GM12864 (cell line): ENCODE measurements around the gene IFNB1.

Source experiments
- DNase-seq: peaks from one replicate; pipeline ENCODE4 v3.0.0-alpha.2; 2011; ENCODE audit warnings: low read depth
- H3K4me3 ChIP-seq: 2 replicates; pipeline ENCODE4 v1.5.1; 2011; ENCODE audit warnings: mild to moderate bottlenecking, low read depth, low read length, control low read depth
- TF ChIP-seq, protein P1 (sequence below): IDR thresholded peaks from 2 replicates; pipeline ENCODE4 v1.5.1; 2011; ENCODE audit warnings: low read depth, mild to moderate bottlenecking, moderate library complexity, low read length, control low read depth, inconsistent platforms; ENCODE audit errors: missing control alignments

Gene IFNB1

DNA sequence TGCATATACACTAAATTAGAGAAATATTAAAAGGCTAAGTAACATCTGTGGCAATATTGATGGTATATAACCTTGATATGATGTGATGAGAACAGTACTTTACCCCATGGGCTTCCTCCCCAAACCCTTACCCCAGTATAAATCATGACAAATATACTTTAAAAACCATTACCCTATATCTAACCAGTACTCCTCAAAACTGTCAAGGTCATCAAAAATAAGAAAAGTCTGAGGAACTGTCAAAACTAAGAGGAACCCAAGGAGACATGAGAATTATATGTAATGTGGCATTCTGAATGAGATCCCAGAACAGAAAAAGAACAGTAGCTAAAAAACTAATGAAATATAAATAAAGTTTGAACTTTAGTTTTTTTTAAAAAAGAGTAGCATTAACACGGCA is 7.3 kb upstream of the IFNB1 start:
- no peak for DNase-seq
- H3K4me3 ChIP-seq = no peak overlapping the region
- TF ChIP-seq, protein P1, sequence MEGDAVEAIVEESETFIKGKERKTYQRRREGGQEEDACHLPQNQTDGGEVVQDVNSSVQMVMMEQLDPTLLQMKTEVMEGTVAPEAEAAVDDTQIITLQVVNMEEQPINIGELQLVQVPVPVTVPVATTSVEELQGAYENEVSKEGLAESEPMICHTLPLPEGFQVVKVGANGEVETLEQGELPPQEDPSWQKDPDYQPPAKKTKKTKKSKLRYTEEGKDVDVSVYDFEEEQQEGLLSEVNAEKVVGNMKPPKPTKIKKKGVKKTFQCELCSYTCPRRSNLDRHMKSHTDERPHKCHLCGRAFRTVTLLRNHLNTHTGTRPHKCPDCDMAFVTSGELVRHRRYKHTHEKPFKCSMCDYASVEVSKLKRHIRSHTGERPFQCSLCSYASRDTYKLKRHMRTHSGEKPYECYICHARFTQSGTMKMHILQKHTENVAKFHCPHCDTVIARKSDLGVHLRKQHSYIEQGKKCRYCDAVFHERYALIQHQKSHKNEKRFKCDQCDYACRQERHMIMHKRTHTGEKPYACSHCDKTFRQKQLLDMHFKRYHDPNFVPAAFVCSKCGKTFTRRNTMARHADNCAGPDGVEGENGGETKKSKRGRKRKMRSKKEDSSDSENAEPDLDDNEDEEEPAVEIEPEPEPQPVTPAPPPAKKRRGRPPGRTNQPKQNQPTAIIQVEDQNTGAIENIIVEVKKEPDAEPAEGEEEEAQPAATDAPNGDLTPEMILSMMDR = no peak

DNA sequence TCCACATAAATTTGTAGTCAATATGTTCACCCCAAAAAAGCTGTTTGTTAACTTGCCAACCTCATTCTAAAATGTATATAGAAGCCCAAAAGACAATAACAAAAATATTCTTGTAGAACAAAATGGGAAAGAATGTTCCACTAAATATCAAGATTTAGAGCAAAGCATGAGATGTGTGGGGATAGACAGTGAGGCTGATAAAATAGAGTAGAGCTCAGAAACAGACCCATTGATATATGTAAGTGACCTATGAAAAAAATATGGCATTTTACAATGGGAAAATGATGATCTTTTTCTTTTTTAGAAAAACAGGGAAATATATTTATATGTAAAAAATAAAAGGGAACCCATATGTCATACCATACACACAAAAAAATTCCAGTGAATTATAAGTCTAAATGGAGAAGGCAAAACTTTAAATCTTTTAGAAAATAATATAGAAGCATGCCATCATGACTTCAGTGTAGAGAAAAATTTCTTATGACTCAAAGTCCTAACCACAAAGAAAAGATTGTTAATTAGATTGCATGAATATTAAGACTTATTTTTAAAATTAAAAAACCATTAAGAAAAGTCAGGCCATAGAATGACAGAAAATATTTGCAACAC is 6.6 kb upstream of the IFNB1 start:
- no peak overlapping the region for H3K4me3 ChIP-seq
- DNase-seq = no peak
- TF ChIP-seq, protein P1 = no peak

DNA sequence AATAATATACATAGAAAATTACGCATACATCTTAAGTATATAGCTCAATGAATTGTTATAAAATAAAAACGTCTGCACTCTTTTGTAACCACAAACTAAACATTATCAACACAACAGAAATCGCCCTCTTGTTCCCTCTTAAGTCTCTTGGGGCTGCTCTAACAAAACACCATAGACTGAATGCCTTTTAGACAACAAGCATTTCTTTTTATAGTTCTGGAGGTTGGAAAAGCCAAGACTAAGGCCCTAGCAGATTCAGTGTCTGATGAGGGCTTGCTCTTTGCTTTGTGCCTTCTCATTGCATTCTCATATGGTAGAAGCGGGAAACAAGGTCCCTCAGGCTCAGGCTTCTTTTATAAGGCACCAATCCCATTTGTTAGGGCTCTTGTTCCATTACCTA is 4.9 kb upstream of the IFNB1 start:
- no peak for DNase-seq
- no peak overlapping the region for H3K4me3 ChIP-seq
- TF ChIP-seq, protein P1 = no peak

DNA sequence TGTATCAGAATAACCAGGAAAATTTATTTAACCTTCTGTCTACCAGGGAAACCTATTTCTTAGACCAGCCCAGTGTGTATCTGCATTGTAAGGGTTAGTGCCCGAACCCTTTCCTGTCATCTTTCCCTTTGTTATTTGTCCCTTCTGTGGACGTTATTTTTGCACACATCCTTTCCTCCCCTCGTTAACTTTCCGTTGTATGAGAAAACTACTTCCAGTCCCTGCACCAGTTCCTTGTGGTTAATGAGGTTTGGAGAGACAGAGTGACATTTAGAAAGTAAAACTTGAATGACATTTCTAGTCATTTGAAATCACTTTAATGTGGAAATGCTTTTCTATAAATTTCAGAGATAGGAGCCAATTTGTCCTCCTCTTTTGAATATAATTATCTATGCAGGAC is 4.3 kb upstream of the IFNB1 start:
- no peak for DNase-seq
- H3K4me3 ChIP-seq = no peak overlapping the region
- TF ChIP-seq, protein P1 = no peak

DNA sequence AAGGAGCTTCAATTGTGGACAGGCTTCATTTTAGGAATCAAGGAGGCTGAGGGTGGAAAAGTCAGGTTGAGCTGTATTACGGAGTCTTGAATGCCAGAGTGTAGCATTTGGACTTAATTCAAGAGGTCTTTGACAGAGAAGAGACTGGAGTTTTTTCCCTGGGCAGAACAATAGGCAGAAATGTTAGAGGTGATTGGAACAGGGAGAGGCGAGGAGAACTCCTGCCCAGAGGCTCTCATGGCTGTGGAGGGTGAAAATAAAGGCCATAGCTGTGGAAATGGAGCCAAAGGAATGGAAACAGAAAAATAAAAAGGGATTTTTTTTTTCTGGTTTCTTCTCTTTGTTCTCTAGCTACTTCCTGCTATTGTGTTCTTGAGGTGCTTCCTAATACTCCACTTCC is 3.7 kb upstream of the IFNB1 start:
- TF ChIP-seq, protein P1 = no peak
- H3K4me3 ChIP-seq = no peak overlapping the region
- DNase-seq = no peak

DNA sequence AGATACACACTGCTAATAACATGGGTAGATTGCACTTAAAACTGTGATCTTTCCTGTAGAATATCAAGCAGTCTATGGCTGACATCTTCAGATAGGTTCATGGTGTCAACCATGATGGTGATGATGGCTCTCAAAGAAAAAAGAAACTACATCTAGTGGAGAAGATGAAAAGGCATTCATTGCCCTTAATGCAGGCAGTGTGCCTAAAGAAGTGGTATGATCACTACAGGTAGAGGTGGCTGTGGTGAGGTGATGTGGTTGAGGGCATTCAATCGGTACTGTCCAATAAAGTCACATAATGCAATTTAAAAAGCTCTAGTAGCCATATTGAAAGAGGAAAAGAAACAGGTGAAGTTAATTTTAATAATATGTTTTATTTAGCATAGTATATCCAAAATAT is 3.1 kb upstream of the IFNB1 start:
- no peak overlapping the region for H3K4me3 ChIP-seq
- DNase-seq = no peak
- TF ChIP-seq, protein P1 = no peak

DNA sequence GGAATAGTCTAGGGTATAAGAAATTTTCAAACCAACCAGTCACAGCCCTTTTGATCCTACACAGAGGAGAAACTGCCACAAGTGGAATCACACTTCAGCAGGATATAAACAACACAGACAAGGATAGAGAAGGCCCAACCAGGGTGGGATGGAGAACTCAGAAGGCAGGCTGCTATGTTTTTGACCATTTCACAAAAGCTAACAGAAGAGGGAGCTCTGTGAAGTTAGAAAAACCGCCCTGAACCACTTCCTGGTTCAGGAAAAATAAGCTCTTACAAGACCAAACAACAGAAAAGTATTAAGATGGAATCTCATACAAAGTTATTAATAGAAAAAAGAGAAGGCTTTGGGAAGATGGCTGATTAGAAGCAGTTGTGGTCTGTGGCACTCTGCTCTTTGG is 960 bp upstream of the IFNB1 start:
- DNase-seq = no peak
- no peak overlapping the region for H3K4me3 ChIP-seq
- TF ChIP-seq, protein P1 = peak; percentile 10
